ENCODE data around the gene HSF5.
"Not testable (repeated sequence)": the region's sequence is repeated elsewhere in the genome, so short reads cannot be mapped to it uniquely, and the experiment has no call there.

The HSF5 gene

DNA sequence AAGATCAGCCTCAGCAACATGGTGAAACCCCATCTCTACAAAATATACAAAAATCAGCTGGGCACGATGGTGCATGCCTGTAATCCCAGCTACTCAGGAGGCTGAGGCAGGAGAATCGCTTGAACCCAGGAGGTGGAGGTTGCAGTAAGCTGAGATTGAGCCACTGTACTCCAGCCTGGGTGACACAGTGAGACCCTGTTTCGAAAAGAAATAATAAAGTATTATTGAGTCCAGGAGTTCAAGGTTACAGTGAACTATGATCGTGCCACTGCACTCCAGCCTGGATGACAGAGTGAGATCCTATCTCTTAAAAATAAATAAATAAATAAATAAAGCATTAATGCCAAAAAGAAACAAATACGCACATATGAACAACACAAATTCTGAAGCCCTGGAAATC is 6.4 kb downstream of the HSF5 start:
- not testable (repeated sequence) for DNase-seq

DNA sequence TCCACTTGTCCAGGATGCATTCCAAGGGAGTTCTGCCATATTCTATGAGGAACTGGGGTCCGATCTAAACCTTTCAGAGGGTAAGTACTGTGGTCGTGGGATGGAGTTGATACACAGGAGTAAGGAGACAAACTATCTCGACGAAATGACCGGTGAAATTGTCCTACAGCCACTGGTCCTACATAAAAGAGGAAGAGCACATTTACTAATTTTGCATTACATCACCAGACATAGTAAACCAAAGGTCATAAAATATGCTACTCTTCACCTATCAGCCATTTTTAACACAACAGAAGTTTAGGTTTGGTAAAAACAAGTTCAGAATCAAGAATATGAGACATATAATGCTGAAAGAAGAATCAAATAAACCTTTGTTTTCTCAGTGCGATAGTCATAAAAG is 8.1 kb downstream of the HSF5 start:
- DNase-seq: no peak

- no peak for DNase-seq
Measured at GRCh38 chr17:58476812-58477211, 11.4 kb downstream of the HSF5 start.

- no peak for DNase-seq
Measured at GRCh38 chr17:58475985-58476384, 12.2 kb downstream of the HSF5 start.

- no peak for DNase-seq
Measured at GRCh38 chr17:58470356-58470755, 17.9 kb downstream of the HSF5 start.

DNA sequence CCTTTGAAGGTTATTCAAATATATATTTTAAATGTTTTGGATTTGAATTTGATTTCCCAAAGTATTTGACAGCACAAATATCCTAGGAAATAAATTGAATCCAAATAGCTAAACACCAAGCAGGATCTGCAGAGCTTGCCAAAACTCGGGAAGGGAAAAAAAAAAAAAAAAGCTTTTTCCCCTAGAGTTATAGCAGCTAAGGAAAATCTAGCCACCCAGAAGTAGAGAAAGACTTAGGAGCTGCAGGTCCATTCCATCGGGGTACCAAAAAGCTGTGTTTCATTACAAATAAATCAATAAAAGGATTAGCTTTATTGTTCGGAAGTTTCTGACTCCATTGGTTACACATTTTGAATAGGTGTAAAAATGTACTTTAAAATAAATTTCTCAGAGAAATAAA is 19.3 kb downstream of the HSF5 start:
- DNase-seq: no peak

DNA sequence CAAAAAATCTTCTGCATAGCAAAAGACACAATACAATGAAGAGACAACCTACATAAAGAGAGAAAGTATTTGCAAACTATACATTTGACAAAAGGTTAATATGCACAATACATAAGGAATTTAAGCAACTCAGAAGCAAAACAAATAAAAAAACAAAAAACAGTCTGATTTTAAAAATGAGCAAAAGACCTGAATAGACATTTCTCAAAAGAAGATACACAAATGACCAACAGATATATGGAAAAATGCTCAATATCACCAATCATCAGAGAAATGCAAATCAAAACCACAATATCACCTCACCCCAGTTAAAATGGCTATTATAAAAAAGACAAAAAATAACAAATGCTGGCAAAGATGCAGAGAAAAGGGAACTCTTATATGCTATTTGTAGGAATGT is 32.7 kb downstream of the HSF5 start:
- DNase-seq: no peak

DNA sequence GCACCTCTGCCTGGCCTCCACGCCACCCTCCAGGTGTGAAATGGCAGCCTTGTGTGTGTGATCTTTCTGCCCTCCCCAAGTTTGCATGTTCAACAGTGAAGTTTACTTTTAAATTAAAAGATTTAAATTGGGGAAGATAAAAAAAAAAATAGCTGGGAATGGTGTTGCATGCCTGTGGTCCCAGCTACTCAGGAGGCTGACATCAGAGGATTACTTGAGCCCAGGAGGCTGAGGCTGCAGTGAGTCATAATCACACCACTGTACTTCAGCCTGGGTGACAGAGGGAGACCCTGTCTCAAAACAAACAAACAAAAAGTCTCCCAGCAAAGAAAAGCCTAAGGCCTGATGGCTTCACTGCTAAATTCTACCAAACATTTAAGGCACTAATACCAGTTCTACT is 35.5 kb downstream of the HSF5 start:
- peak; percentile 12 for DNase-seq

- peak; percentile 82 for DNase-seq
Measured at GRCh38 chr17:58447039-58447975, 40.9 kb downstream of the HSF5 start.

- no peak for DNase-seq
Measured at GRCh38 chr17:58446086-58446485, 42.1 kb downstream of the HSF5 start.

- no peak for DNase-seq
Measured at GRCh38 chr17:58436805-58437239, 51.4 kb downstream of the HSF5 start.

DNA sequence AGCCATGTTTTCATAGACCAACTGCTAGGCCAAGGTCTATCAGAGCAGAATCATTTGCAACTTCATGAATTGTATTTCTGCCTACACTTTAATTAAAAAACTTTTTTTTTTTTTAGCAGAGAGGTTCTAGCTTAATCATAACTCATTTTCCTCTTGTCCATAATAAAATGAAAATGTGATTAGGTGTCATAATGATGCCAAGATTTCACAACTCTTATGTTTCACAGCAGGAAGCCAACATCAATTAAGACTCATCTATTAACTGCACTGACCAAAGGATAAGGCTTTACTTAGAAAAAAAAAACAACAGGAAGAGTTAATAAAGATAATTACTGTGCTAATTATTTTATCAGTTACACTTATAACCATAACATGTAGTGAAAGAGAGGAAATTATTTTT is 52.0 kb downstream of the HSF5 start:
- no peak for DNase-seq

GRCh38 chr17:58432806-58433573 is 55.2 kb downstream of the HSF5 start:
- DNase-seq: no peak

DNA sequence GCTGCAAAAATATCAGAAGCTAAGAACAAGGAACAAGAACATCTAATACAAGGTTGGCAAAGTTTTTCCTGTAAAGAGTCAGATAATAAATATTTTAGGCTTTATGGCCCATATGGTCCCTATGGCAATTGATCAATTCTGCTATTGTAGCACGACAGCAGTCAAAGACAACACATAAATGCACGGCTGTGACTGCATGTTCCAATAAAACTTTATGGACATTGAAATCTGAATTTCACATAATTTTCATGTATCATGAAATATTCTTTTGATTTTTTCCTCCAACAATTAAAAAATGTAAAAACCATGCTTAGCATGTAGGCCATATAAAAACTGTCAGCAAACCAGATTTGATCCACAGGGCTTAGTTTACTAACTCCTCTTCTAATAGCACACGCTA is 60.4 kb downstream of the HSF5 start:
- no peak for DNase-seq

- DNase-seq: no peak
Measured at GRCh38 chr17:58421711-58422110, 66.5 kb downstream of the HSF5 start.

- no peak for DNase-seq
Measured at GRCh38 chr17:58420827-58421226, 67.4 kb downstream of the HSF5 start.

DNA sequence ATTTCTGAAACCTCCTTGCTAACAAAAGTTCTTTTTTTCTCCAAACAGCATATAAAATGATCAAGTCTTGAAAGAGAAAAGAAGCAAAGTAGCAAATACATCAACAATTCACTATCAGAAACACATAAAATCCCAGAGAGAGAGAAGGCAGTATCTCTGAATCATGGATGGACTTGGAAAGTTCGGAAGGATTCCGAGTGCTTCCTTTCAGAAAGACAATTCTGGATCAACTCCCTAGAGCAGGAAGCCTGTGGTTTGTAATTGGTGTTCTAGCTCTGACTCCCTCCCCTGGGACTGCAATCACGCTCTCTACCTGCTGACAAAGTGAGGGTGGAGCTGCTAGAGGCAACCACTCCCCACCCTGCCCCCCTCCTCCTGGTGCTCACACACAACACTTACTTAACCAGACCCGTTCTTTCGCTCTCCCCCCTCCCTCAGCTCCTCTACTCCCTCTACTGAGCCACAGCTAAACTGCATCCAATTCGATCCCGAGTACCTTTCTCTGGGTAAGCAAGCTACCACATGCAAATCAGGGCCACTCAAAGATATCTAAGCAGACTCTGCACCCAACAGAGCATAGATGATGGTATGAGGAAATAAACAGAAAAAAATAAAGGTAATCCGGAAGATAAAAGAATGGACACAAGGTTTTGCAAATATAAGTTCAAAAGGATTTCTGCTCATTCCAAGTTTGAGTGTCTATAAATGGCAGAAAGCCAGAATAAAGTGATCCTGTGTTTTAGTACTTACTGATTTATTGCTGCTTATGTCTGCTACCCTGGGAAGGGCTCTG is 70.7 kb downstream of the HSF5 start, which contains the start of gene RNF43:
Gene RNF43 (minus strand): TSS at position 235 of the 793 bp plus-strand sequence. CDS start 1,957 bp downstream, outside the sequence.
- peak; percentile 78 for DNase-seq

GRCh38 chr17:58416937-58417299 is 71.3 kb downstream of the HSF5 start:
- DNase-seq: no peak

DNA sequence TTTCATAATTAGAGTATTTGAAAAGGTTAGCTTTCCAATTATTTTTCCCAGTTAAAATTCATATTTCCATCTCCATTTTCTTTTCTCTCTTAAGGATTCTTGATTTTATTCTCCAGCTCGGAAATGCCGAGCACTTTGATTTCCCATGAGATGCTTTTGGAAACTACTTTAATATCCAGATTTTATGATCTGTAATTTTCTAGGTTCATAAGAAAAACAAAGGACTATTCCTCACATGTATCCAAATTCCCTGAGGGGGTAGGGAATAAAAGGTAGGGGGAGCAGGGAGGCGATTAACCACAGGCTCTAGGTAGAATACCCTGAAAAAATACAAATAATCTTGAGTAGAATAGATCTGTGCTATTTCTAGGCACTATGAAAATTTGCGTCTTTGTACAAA is 71.8 kb downstream of the HSF5 start:
- no peak for DNase-seq

GRCh38 chr17:58415371-58416055 is 72.7 kb downstream of the HSF5 start:
- DNase-seq: no peak

DNA sequence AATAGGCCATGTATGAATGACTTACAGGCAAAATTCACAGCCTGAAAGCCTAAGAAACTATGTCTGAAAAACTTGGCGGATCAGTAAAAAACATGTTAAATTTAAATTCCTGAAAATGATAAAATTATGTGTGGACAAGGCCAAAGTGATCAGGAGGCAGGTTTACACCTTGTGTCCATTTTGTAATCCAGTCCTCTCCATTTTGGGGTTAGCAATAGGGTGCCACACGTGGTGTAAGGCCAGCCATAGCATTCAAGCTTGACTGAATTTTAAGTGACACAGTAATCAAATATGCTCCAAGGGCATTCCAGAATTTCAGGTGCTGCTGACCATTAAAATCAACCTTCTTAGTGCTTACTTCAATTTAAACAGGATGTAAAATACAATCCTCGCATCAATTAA is 73.6 kb downstream of the HSF5 start:
- no peak for DNase-seq

DNA sequence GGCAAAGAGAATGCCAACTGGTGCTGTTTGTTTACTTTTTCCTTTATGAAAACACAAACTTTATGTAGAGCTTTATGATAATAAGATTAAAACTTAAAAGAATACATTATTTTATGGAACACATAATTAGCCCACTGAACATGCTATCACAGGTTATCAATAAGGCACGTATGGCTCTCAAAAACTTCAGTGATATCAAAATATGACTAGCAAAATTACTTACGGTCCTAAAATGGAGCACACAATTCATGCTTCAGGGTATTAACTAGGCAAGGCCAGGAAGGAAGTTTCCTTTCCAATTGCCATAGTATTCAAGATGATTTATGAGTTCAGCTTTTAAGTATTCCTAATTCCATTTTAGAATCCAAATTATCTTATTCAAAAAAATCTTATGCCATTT is 74.5 kb downstream of the HSF5 start:
- no peak for DNase-seq

All from fibroblast of skin of scalp (primary cell).